ENCODE data around the gene GALNT14.

- TF ChIP-seq CTCF (conservative IDR thresholded peaks at IDR 0.05 in 1 of 2, IDR thresholded peaks at IDR 0.05 in 1 of 2; ENCODE audit: low read depth in 1 of 2, low read length in 2 of 2) (no peak), EZH2 (IDR thresholded peaks at IDR 0.05; ENCODE audit: low read length, missing control alignments) (no peak)
Observed at GRCh38 chr2:30911327-30911726, 226.9 kb downstream of the GALNT14 start.

Data from fibroblast of lung (primary cell).